DND-41 (cell line): ENCODE results near the gene FAM162A.

Source experiments
- EZH2 ChIP-seq: IDR thresholded peaks from 3 replicates; pipeline ENCODE4 v1.6.1; 2012; ENCODE audit warnings: borderline replicate concordance, low read depth, mild to moderate bottlenecking, moderate library complexity, low read length, inconsistent platforms; ENCODE audit not compliant: severe bottlenecking
- TF ChIP-seq, protein P1 (sequence below): IDR thresholded peaks from 2 replicates; pipeline ENCODE4 v1.5.1; 2012; ENCODE audit warnings: borderline replicate concordance, low read length, moderate library complexity, mild to moderate bottlenecking; ENCODE audit not compliant: poor library complexity, severe bottlenecking; ENCODE audit errors: extremely low read depth

- no peak for TF ChIP-seq EZH2
- TF ChIP-seq, protein P1, sequence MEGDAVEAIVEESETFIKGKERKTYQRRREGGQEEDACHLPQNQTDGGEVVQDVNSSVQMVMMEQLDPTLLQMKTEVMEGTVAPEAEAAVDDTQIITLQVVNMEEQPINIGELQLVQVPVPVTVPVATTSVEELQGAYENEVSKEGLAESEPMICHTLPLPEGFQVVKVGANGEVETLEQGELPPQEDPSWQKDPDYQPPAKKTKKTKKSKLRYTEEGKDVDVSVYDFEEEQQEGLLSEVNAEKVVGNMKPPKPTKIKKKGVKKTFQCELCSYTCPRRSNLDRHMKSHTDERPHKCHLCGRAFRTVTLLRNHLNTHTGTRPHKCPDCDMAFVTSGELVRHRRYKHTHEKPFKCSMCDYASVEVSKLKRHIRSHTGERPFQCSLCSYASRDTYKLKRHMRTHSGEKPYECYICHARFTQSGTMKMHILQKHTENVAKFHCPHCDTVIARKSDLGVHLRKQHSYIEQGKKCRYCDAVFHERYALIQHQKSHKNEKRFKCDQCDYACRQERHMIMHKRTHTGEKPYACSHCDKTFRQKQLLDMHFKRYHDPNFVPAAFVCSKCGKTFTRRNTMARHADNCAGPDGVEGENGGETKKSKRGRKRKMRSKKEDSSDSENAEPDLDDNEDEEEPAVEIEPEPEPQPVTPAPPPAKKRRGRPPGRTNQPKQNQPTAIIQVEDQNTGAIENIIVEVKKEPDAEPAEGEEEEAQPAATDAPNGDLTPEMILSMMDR: no peak
Observed at GRCh38 chr3:122350814-122351418, 33.1 kb upstream of the FAM162A start.
